Fibroblast of mammary gland (primary cell): ENCODE results near the gene DROSHA.

Experiments used
- DNase-seq: peaks from one replicate; pipeline ENCODE4 v3.0.0-alpha.2; 2010; ENCODE audit warnings: low read depth
- H3K4me3 ChIP-seq: 2 replicates; pipeline ENCODE4 v1.5.1; 2011; ENCODE audit warnings: low read depth, mild to moderate bottlenecking, low read length, moderate library complexity; ENCODE audit not compliant: control insufficient read depth
- CTCF ChIP-seq: conservative IDR thresholded peaks from 2 replicates; pipeline ENCODE4 v1.5.1; 2011; ENCODE audit warnings: low read depth, low read length, inconsistent platforms; ENCODE audit not compliant: control insufficient read depth, insufficient read depth

DROSHA gene

DNA sequence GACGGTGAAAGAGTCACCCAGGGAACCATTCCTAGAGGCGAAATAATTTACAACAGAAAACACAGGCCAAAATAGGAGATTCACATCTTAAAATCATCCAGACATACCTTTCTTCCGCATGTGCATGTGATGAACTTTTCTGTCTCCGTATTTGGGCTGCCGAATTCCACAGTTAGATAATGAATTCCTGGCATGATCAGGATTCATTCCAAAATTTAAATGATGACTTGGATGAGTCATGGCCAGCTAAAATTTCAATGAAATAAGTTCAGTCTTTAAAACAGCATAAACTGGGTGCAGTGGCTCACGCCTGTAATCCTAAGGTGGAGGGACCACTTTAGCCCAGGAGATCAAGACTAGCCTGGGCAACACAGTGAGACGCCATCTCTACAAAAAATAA lies 82.7 kb downstream of the DROSHA start:
- no peak for TF ChIP-seq CTCF
- peak; percentile 46 for DNase-seq
- H3K4me3 ChIP-seq = no peak overlapping the region

GRCh38 chr5:31445041-31445600 lies 86.8 kb downstream of the DROSHA start:
- no peak for DNase-seq
- TF ChIP-seq CTCF = no peak
- H3K4me3 ChIP-seq = no peak overlapping the region

DNA sequence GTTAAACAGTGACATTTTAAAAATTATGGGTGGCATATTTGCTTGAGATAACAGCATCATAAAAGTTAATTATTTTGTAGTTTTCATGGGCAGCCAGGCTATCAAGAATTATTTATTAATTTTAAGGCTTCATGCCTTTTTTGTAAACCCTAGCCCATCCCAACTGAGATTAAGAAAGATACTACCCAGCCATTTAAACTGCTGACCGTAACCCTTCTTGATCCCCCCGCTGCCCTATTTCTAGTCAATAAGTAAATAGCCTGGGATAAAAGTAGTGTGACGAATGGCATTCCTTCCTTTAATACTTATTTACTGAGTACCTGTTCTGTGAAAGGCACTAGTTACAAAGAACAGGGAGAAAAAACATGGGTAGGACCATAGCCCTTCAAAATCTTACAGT lies 88.3 kb downstream of the DROSHA start:
- no peak for DNase-seq
- no peak overlapping the region for H3K4me3 ChIP-seq
- no peak for TF ChIP-seq CTCF

- DNase-seq = peak; percentile 28
- no peak overlapping the region for H3K4me3 ChIP-seq
- no peak for TF ChIP-seq CTCF
These were observed 89.7 kb downstream of the DROSHA start for GRCh38 chr5:31442058-31442745.

- TF ChIP-seq CTCF = no peak
- no peak for DNase-seq
- no peak overlapping the region for H3K4me3 ChIP-seq
These were observed 95.0 kb downstream of the DROSHA start for GRCh38 chr5:31436851-31437250.

DNA sequence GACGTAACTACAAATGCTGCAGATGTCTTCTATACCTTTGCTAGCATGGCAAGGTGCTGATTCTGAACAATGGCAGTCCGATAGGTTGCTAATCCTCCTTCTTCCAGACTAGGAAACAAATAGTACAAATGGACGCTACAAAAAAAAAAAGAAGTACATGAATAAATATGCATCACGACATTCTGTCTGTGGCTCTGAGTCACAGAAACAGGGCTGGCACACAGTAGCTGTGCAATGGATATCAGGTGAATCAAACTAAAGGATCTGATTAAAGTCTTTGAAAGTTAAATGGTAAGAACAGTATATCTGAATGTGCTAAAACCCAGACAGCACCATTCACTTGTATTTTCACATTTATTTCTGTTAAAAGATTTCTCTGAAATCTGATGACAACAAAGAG lies 96.2 kb downstream of the DROSHA start:
- H3K4me3 ChIP-seq = no peak overlapping the region
- DNase-seq = no peak
- no peak for TF ChIP-seq CTCF
